Measurements from ENCODE around the gene SLC26A1.
"Not testable (repeated sequence)": the region's sequence is repeated elsewhere in the genome, so short reads cannot be mapped to it uniquely, and the experiment has no call there.

SLC26A1 gene

GRCh38 chr4:978957-979701, 14.1 kb downstream of the SLC26A1 start:
- DNase-seq = peak; percentile 49 to 63

GRCh38 chr4:976016-976415, 17.2 kb downstream of the SLC26A1 start:
- not testable (repeated sequence) for DNase-seq

GRCh38 chr4:974668-975067, 18.5 kb downstream of the SLC26A1 start:
- no peak for DNase-seq

GRCh38 chr4:973431-974397, 19.5 kb downstream of the SLC26A1 start, which contains the start of gene DGKQ:
TSS of gene DGKQ (minus strand) at chr4:973569. CDS start at chr4:973482, 87 bp downstream.
- DNase-seq = peak; percentile 40 to 53

GRCh38 chr4:972651-973424, 20.4 kb downstream of the SLC26A1 start:
- no peak for DNase-seq

- DNase-seq = no peak
Observed at GRCh38 chr4:971666-972500, 21.3 kb downstream of the SLC26A1 start.

- DNase-seq = no peak
Observed at GRCh38 chr4:970854-971520, 22.2 kb downstream of the SLC26A1 start.

GRCh38 chr4:970046-970745, 23.0 kb downstream of the SLC26A1 start:
- no peak for DNase-seq

GRCh38 chr4:968621-969394, 24.4 kb downstream of the SLC26A1 start:
- no peak for DNase-seq

GRCh38 chr4:968221-968620, 25.0 kb downstream of the SLC26A1 start:
- no peak for DNase-seq

- no peak for DNase-seq
Observed at GRCh38 chr4:967113-968104, 25.8 kb downstream of the SLC26A1 start.

- no peak for DNase-seq
Observed at GRCh38 chr4:966266-967112, 26.7 kb downstream of the SLC26A1 start.

- no peak for DNase-seq
Observed at GRCh38 chr4:965766-966134, 27.5 kb downstream of the SLC26A1 start.

- no peak for DNase-seq
Observed at GRCh38 chr4:965048-965765, 28.0 kb downstream of the SLC26A1 start.

GRCh38 chr4:964346-965025, 28.7 kb downstream of the SLC26A1 start:
- DNase-seq = no peak

Measured in Kasumi-1 (cell line).